ENCODE measurements around the gene DNPH1. TPM values are rescaled to one million over a fixed set of nuclear protein-coding genes. Genes with fewer than 3 reads are reported as not detected.

Gene DNPH1
- total and polyA plus RNA-seq, 3 donors from 2014 or later, result 19.3 to 21.8 (median 21.8) TPM

DNA sequence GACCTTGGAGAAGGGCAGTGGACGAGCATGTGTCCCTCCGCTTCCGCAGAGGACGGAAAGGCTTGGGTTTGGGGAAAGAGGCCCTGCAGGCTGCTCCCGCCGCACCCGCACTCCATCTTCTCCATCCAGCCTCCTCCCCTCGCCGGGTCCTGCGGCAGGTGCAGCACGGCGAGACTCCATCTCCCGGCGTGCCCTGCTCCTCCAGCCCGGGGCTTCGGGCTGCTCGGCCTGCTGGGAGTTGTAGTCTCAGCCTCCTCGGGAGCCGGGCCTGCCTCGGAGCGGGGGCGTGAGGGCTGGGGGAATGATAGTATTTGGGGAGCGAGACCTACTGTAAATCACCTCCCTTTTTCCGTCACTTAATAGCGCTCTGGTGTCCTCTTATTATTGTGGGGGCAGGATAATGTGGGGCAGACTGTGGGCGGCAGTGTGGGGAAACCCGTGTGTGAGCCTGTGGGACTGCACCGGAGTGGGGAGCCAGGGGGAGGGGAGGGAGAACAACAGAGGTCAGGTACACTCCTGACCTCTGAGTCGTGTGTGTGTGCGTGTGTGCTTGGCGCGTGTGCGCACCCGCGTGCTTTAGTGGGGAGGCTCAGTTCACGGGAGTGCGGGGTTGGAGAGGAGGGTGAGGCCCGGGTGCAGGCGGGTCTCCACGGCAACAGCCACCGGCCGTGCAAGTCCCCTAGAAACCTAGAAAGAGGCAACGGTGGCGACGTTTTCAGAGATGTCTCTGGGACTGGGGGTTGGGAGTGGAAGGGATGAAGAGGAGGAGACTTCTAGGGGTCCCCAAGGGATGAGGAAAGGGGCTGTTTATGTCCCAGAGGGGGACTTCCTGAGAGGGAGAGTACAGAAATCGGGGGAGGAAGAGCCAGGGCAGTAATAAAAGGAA is 18.1 kb upstream of the DNPH1 start:
- no peak overlapping the region for H3K27ac ChIP-seq
- intact Hi-C loops (cut with DNase I; ENCODE audit: low total_unique reads), result no loop called here
- H3K27me3 ChIP-seq, result no peaks in the 10 kb centered on the region
- peaks cover 12% of the 10 kb centered on the region for H3K4me1 ChIP-seq
- 3% methylated on average over 25 to 46 of the region's 46 CpGs for WGBS, 2 donors
- no peaks in the 10 kb centered on the region for H3K9me3 ChIP-seq
- TF ChIP-seq, protein P1, sequence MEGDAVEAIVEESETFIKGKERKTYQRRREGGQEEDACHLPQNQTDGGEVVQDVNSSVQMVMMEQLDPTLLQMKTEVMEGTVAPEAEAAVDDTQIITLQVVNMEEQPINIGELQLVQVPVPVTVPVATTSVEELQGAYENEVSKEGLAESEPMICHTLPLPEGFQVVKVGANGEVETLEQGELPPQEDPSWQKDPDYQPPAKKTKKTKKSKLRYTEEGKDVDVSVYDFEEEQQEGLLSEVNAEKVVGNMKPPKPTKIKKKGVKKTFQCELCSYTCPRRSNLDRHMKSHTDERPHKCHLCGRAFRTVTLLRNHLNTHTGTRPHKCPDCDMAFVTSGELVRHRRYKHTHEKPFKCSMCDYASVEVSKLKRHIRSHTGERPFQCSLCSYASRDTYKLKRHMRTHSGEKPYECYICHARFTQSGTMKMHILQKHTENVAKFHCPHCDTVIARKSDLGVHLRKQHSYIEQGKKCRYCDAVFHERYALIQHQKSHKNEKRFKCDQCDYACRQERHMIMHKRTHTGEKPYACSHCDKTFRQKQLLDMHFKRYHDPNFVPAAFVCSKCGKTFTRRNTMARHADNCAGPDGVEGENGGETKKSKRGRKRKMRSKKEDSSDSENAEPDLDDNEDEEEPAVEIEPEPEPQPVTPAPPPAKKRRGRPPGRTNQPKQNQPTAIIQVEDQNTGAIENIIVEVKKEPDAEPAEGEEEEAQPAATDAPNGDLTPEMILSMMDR (IDR thresholded peaks at IDR 0.05), result no peak
- no peak for TF ChIP-seq POLR2A (IDR thresholded peaks at IDR 0.05)
- DNase-seq, result peak; percentile 90
- no peaks in the 10 kb centered on the region for H3K36me3 ChIP-seq (ENCODE audit: low read depth, missing control alignments)
- peak overlapping the region; percentile 39 to 62 for H3K4me3 ChIP-seq

DNA sequence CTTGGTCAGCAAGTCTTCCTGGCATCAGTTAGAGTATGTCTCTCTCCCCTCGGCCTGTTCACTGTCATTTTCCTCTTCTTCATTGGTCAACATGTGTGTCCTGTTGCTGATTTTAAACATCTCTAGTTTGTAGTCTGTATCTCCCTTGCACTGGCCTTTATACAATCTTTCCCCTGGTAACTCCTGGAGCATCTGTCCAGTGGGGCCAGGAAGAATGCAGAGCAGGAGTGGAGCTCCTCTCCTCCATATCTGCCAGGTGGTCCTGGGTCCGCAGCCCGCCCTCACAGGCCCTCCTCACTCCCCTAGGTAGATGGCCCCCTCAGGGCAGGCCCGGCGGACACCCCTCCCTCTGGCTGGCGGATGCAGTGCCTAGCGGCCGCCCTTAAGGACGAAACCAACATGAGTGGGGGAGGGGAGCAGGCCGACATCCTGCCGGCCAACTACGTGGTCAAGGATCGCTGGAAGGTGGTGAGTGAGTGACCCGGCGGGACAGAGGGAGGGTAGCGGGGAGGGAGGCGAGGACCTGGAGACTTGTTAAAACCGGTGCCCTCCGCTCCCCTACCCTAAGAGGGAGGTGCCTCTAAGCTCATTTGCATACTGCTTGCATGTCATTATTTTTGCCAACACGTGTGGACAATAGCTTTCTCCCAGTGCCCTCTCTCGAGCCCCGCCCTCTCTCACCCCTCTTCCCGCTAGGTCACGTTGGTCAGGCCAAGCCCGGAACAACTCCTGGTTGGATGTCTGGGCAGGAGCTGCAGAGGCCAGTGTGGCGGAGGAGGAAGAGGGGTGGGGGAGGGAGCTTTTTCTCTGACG is 17.2 kb upstream of the DNPH1 start:
- no peaks in the 10 kb centered on the region for H3K27me3 ChIP-seq
- intact Hi-C loops (cut with DNase I; ENCODE audit: low total_unique reads), result no loop called here
- H3K9me3 ChIP-seq, result no peaks in the 10 kb centered on the region
- TF ChIP-seq, protein P1 (IDR thresholded peaks at IDR 0.05), result no peak
- no peak for TF ChIP-seq POLR2A (IDR thresholded peaks at IDR 0.05)
- 11 to 16% methylated on average over 21 to 27 of the region's 27 CpGs for WGBS, 2 donors
- H3K4me3 ChIP-seq, result peak overlapping the region; percentile 39 to 62
- peaks cover 11% of the 10 kb centered on the region for H3K4me1 ChIP-seq
- DNase-seq, result no peak
- no peak overlapping the region for H3K27ac ChIP-seq
- no peaks in the 10 kb centered on the region for H3K36me3 ChIP-seq (ENCODE audit: low read depth, missing control alignments)

DNA sequence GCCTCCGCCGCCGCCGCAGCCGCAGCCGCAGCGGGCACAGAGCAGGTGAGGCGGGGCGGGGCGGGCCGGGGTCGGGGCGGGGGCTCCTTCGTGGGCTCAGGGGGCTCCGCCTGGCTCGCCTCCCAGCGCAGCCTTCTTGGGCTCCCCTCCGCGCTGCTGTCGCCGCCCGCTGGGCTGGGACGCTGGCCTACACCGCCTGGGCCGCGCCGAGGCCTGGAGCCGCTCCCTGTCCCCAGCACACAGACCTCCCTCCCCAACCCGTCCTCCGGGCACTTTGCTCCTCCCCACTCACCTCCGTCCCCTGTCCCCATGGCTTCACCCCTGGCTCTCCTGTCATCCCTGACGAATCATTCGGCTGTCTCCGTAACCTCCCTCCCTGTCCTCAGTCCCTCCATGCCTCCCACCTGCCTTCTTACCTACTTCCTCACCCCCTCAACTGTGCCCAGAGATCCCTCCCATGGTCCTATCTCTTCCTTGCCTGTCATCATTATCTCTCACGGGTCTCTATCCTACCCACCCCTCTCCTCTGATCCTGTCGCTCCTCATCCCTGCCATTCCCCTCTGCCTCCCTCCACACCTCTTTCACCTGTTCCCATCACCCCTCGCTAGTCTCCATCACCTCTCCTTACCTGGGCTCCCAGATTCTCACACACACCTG is 14.5 kb upstream of the DNPH1 start:
- DNase-seq, result no peak
- Histone ChIP-seq H3K27me3 (no peaks in the 10 kb centered on the region), H3K4me3 (no peak overlapping the region), H3K36me3 (ENCODE audit: low read depth, missing control alignments) (no peaks in the 10 kb centered on the region), H3K27ac (no peak overlapping the region), H3K9me3 (no peaks in the 10 kb centered on the region), H3K4me1 (peaks cover 6% of the 10 kb centered on the region)
- no peak for TF ChIP-seq POLR2A (IDR thresholded peaks at IDR 0.05)
- TF ChIP-seq, protein P1 (IDR thresholded peaks at IDR 0.05), result no peak
- intact Hi-C loops (cut with DNase I; ENCODE audit: low total_unique reads), result no loop called here
- 20 to 31% methylated on average over 17 to 19 of the region's 37 CpGs for WGBS, 2 donors

DNA sequence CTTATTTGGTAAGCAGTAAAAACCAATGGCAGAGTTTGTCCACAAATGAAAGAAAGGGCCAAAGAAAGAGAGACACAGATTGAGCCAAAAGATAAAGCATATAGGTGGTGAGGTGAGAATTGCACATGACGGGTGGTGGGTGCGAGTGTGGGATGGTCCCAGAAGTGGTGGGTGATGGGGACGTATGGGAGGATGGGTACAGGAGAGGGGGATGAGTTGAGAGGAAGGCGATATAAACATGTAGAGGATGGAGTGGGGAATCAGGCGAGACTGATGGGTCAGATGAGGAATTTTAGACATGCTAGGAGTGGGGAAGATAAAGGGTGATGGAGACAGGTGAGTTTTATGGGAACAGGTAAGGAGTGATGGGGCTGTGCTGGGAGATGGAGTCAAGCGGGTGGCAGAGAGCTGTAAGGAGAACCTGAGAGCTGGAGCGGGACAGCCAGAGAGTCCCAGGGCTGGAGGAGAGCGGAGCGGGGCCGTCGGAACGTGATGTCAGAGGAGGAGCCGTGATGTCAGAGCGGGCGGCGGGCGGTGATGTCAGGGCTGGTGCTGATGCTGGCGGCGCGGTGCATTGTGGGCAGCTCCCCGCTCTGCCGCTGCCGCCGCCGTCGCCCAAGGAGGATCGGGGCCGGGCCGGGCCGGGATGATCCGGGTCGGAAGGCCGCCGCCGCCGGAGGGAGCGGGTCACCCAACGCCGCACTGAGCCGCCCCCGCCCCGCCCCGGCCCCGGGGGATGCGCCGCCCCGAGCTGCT is 13.8 kb upstream of the DNPH1 start, which contains the start of gene TTBK1:
Gene TTBK1 (plus strand): TSS at position 574 of the 756 bp plus-strand sequence. CDS start 3,180 bp downstream, outside the sequence.
- WGBS, 2 donors, result 11 to 12% methylated on average over 17 to 25 of the region's 47 CpGs
- Histone ChIP-seq H3K4me1 (peaks cover 6% of the 10 kb centered on the region), H3K4me3 (no peak within 1 kb of the TSS), H3K27me3 (no peaks in the 10 kb centered on the region), H3K36me3 (ENCODE audit: low read depth, missing control alignments) (no peaks in the 10 kb centered on the region), H3K9me3 (no peaks in the 10 kb centered on the region), H3K27ac (no peak within 1 kb of the TSS)
- intact Hi-C loops (cut with DNase I; ENCODE audit: low total_unique reads), result no loop called here
- no peak for TF ChIP-seq POLR2A (IDR thresholded peaks at IDR 0.05)
- TF ChIP-seq, protein P1 (IDR thresholded peaks at IDR 0.05), result no peak
- DNase-seq, result no peak
